CD8-positive, alpha-beta memory T cell (primary cell): Measurements from ENCODE around the gene TOMM40. TPM values are rescaled to one million over a fixed set of nuclear protein-coding genes. Genes with fewer than 3 reads are reported as not detected.
A peak's percentile ranks its signal among the peaks of the same experiment; 100 is the strongest.
"Not testable (repeated sequence)": the region's sequence is repeated elsewhere in the genome, so short reads cannot be mapped to it uniquely, and the experiment has no call there.

Experiments
- CTCF ChIA-PET: fragments of 350-600 bp; sonication (Branson Sonifier 250); formaldehyde crosslinking; loops from one replicate; lab custom pipeline; 2021; ENCODE audit warnings: antibody characterized with exemption; lab: Charles Lee
- POLR2A ChIA-PET: fragments of 350-600 bp; sonication (Branson Sonifier 250); formaldehyde crosslinking; loops from one replicate; lab custom pipeline; 2021; ENCODE audit warnings: antibody characterized with exemption; lab: Charles Lee
- DNase-seq, 5 donors: peaks; one replicate each; pipeline versions ENCODE4 v3.0.0 to v3.0.0-alpha.2; 2020 to 2022; ENCODE audit warnings: mixed read lengths in 1 of 5
- H3K27ac ChIP-seq: one replicate; pipeline ENCODE4 v1.7.0; 2013; ENCODE audit warnings: low read depth, mild to moderate bottlenecking, low read length, moderate library complexity
- H3K27me3 ChIP-seq: 2 replicates; pipeline ENCODE4 v1.7.0; 2013; ENCODE audit warnings: low read length, mild to moderate bottlenecking; ENCODE audit not compliant: insufficient read depth, poor library complexity, severe bottlenecking
- H3K36me3 ChIP-seq: 2 replicates; pipeline ENCODE4 v1.7.0; 2013; ENCODE audit warnings: mild to moderate bottlenecking, low read length, moderate library complexity; ENCODE audit not compliant: insufficient read depth
- H3K4me1 ChIP-seq: 2 replicates; pipeline ENCODE4 v1.7.0; 2013; ENCODE audit warnings: mild to moderate bottlenecking, low read length, moderate library complexity; ENCODE audit not compliant: insufficient read depth
- H3K4me3 ChIP-seq: 2 replicates; pipeline ENCODE4 v1.7.0; 2013; ENCODE audit warnings: mild to moderate bottlenecking, low read length
- H3K9me3 ChIP-seq: 2 replicates; pipeline ENCODE4 v1.7.0; 2013; ENCODE audit warnings: mild to moderate bottlenecking, low read length
- H3K27ac Mint-ChIP-seq, 8 donors: one replicate each; pipeline ENCODE4 v1.8.0; 2020 to 2021; ENCODE audit warnings: mixed read lengths in 8 of 8, mild to moderate bottlenecking in 6 of 8, inconsistent platforms in 3 of 8, moderate library complexity in 3 of 8
- H3K27me3 Mint-ChIP-seq, 2 donors: one replicate each; pipeline ENCODE4 v1.8.0; 2020 to 2021; ENCODE audit warnings: mixed read lengths in 2 of 2, mild to moderate bottlenecking in 1 of 2, moderate library complexity in 1 of 2
- H3K36me3 Mint-ChIP-seq, 3 donors: one replicate each; pipeline ENCODE4 v1.8.0; 2020 to 2021; ENCODE audit warnings: mixed read lengths in 3 of 3, inconsistent platforms in 1 of 3, mild to moderate bottlenecking in 1 of 3
- H3K4me1 Mint-ChIP-seq, 3 donors: one replicate each; pipeline ENCODE4 v1.8.0; 2020 to 2021; ENCODE audit warnings: mixed read lengths in 3 of 3, inconsistent platforms in 1 of 3, mild to moderate bottlenecking in 1 of 3
- H3K4me3 Mint-ChIP-seq, 7 donors: one replicate each; pipeline ENCODE4 v1.8.0; 2020 to 2021; ENCODE audit warnings: mixed read lengths in 7 of 7, mild to moderate bottlenecking in 6 of 7, moderate library complexity in 4 of 7, inconsistent platforms in 2 of 7
- H3K9me3 Mint-ChIP-seq, 5 donors: one replicate each; pipeline ENCODE4 v1.8.0; 2020 to 2022; ENCODE audit warnings: mixed read lengths in 5 of 5, mild to moderate bottlenecking in 3 of 5, moderate library complexity in 2 of 5, inconsistent platforms in 1 of 5
- polyA plus RNA-seq: library from polyadenylated mRNA; unstranded; fragments of 300-500 nt; fragmentation: Illumina TruSeq; gene quantifications from one replicate; pipeline ENCODE4 v1.2.3, GENCODE V29; 2021
- total RNA-seq, 2 experiments: library from RNA; stranded (reverse); gene quantifications; one replicate each; pipeline ENCODE4 v1.2.3, GENCODE V29; 2021

The TOMM40 gene
- total and polyA plus RNA-seq, 3 experiments from 2014 or later = 41.4 to 218 (median 211) TPM

- no peaks in the 10 kb centered on the region for H3K36me3 ChIP-seq
- no peak overlapping the region for H3K4me3 ChIP-seq
- peaks cover 4 to 6% (median 5%) of the 10 kb centered on the region in 3 donors for H3K4me1 Mint-ChIP-seq
- H3K36me3 Mint-ChIP-seq = no peaks in the 10 kb centered on the region
- ChIA-PET CTCF (no interaction called here), POLR2A (no interaction called here)
- no peaks in the 10 kb centered on the region for H3K27me3 ChIP-seq
- no peak for DNase-seq
- peaks cover 0 to 11% of the 10 kb centered on the region in 2 donors for H3K27me3 Mint-ChIP-seq
- H3K9me3 ChIP-seq = no peaks in the 10 kb centered on the region
- no peak overlapping the region for H3K27ac ChIP-seq
- no peaks in the 10 kb centered on the region for H3K9me3 Mint-ChIP-seq
- H3K27ac Mint-ChIP-seq = peak overlapping the region in 1 of 8 donors; percentile 84
- H3K4me3 Mint-ChIP-seq = peak overlapping the region in 1 of 7 donors; percentile 78
- H3K4me1 ChIP-seq = peaks cover 3% of the 10 kb centered on the region
Observed at GRCh38 chr19:44884566-44884965, 6.5 kb upstream of the TOMM40 start.

- H3K4me1 Mint-ChIP-seq = peaks cover 11 to 13% (median 11%) of the 10 kb centered on the region in 3 donors
- no peaks in the 10 kb centered on the region for H3K27me3 ChIP-seq
- no peak for DNase-seq
- H3K27me3 Mint-ChIP-seq = peaks cover 0 to 5% of the 10 kb centered on the region in 2 donors
- H3K9me3 ChIP-seq = no peaks in the 10 kb centered on the region
- H3K4me3 ChIP-seq = no peak overlapping the region
- H3K36me3 Mint-ChIP-seq = peaks cover 0 to 2% (median 0%) of the 10 kb centered on the region in 3 donors
- ChIA-PET POLR2A (no interaction called here), CTCF (interaction anchor here (0.5 kb wide), 1 partner anchor 111 kb away, joined by 3 read pairs; no protein-coding TSS in a partner anchor)
- H3K4me1 ChIP-seq = peaks cover 10% of the 10 kb centered on the region
- peak overlapping the region in 1 of 8 donors; percentile 36 for H3K27ac Mint-ChIP-seq
- no peak overlapping the region for H3K27ac ChIP-seq
- no peaks in the 10 kb centered on the region for H3K36me3 ChIP-seq
- H3K9me3 Mint-ChIP-seq = no peaks in the 10 kb centered on the region
- H3K4me3 Mint-ChIP-seq = no peak overlapping the region
Observed at GRCh38 chr19:44886141-44886540, 4.9 kb upstream of the TOMM40 start.

GRCh38 chr19:44887648-44888047, 3.4 kb upstream of the TOMM40 start:
- H3K9me3 Mint-ChIP-seq = no peaks in the 10 kb centered on the region
- no peaks in the 10 kb centered on the region for H3K27me3 Mint-ChIP-seq
- peaks cover 0 to 9% (median 0%) of the 10 kb centered on the region in 3 donors for H3K36me3 Mint-ChIP-seq
- Histone ChIP-seq H3K9me3 (no peaks in the 10 kb centered on the region), H3K4me1 (peaks cover 21% of the 10 kb centered on the region), H3K27ac (no peak overlapping the region), H3K36me3 (peaks cover 3% of the 10 kb centered on the region), H3K4me3 (no peak overlapping the region), H3K27me3 (no peaks in the 10 kb centered on the region)
- peak overlapping the region in 2 of 8 donors; percentile 39 to 40 for H3K27ac Mint-ChIP-seq
- ChIA-PET POLR2A (no interaction called here), CTCF (no interaction called here)
- peak overlapping the region in 1 of 7 donors; percentile 33 for H3K4me3 Mint-ChIP-seq
- DNase-seq = no peak
- peaks cover 19 to 26% (median 24%) of the 10 kb centered on the region in 3 donors for H3K4me1 Mint-ChIP-seq

GRCh38 chr19:44888335-44888734, 2.7 kb upstream of the TOMM40 start:
- peaks cover 22% of the 10 kb centered on the region for H3K4me1 ChIP-seq
- POLR2A ChIA-PET, CTCF ChIA-PET, H3K4me3 ChIP-seq, H3K27me3 ChIP-seq, H3K27me3 Mint-ChIP-seq, H3K9me3 ChIP-seq, H3K27ac ChIP-seq, H3K9me3 Mint-ChIP-seq, H3K36me3 ChIP-seq, DNase-seq: not testable (repeated sequence)
- H3K36me3 Mint-ChIP-seq = peaks cover 0 to 15% (median 2%) of the 10 kb centered on the region in 3 donors
- H3K4me1 Mint-ChIP-seq = peaks cover 23 to 32% (median 31%) of the 10 kb centered on the region in 3 donors
- H3K4me3 Mint-ChIP-seq = peak overlapping the region in 1 of 7 donors; percentile 29
- peak overlapping the region in 3 of 8 donors; percentile 43 to 91 (median 60) for H3K27ac Mint-ChIP-seq

- Mint-ChIP-seq H3K4me3 (peak overlapping the region; percentile 83 to 93 (median 86)), H3K27ac (peak overlapping the region; percentile 68 to 96 (median 93)), H3K4me1 (peaks cover 23 to 32% (median 31%) of the 10 kb centered on the region in 3 donors), H3K27me3 (no peaks in the 10 kb centered on the region), H3K36me3 (peaks cover 0 to 30% (median 5%) of the 10 kb centered on the region in 3 donors), H3K9me3 (no peaks in the 10 kb centered on the region)
- DNase-seq = no peak
- Histone ChIP-seq H3K27me3 (no peaks in the 10 kb centered on the region), H3K4me3 (peak overlapping the region; percentile 81), H3K36me3 (peaks cover 18% of the 10 kb centered on the region), H3K4me1 (peaks cover 22% of the 10 kb centered on the region), H3K9me3 (no peaks in the 10 kb centered on the region), H3K27ac (peak overlapping the region; percentile 95)
- ChIA-PET CTCF (interaction anchor here (0.6 to 1.8 kb wide), 3 partner anchors 14 to 170 kb away, joined by 3 to 13 read pairs (median 3); partner anchors contain the start of gene APOE), POLR2A (interaction anchor here (1.0 to 1.7 kb wide), 4 partner anchors 65 to 579 kb away, joined by 3 to 6 read pairs (median 4); partner anchors contain the start of gene CLPTM1)
Observed at GRCh38 chr19:44889830-44890365, 1.2 kb upstream of the TOMM40 start.

- H3K27ac ChIP-seq = peak overlapping the region; percentile 95
- peaks cover 23 to 32% (median 31%) of the 10 kb centered on the region in 3 donors for H3K4me1 Mint-ChIP-seq
- no peaks in the 10 kb centered on the region for H3K27me3 Mint-ChIP-seq
- peak overlapping the region; percentile 68 to 96 (median 93) for H3K27ac Mint-ChIP-seq
- H3K4me1 ChIP-seq = peaks cover 22% of the 10 kb centered on the region
- POLR2A ChIA-PET = interaction anchor here (0.5 to 1.7 kb wide), 6 partner anchors 25 to 579 kb away, joined by 3 to 6 read pairs (median 3); partner anchors contain the start of gene CLPTM1
- peak overlapping the region; percentile 83 to 93 (median 86) for H3K4me3 Mint-ChIP-seq
- no peaks in the 10 kb centered on the region for H3K9me3 ChIP-seq
- H3K27me3 ChIP-seq = no peaks in the 10 kb centered on the region
- peaks cover 20% of the 10 kb centered on the region for H3K36me3 ChIP-seq
- peak in 2 of 5 donors; percentile 100 for DNase-seq
- H3K36me3 Mint-ChIP-seq = peaks cover 0 to 36% (median 7%) of the 10 kb centered on the region in 3 donors
- peak overlapping the region; percentile 81 for H3K4me3 ChIP-seq
- H3K9me3 Mint-ChIP-seq = no peaks in the 10 kb centered on the region
- CTCF ChIA-PET = interaction anchor here (0.6 to 1.8 kb wide), 3 partner anchors 14 to 169 kb away, joined by 3 to 13 read pairs (median 3); partner anchors contain the start of gene APOE
Observed at GRCh38 chr19:44890366-44891015, 563 bp upstream of the TOMM40 start.

- H3K9me3 Mint-ChIP-seq = no peaks in the 10 kb centered on the region
- no peaks in the 10 kb centered on the region for H3K9me3 ChIP-seq
- H3K4me1 ChIP-seq = peaks cover 22% of the 10 kb centered on the region
- no peak for DNase-seq
- POLR2A ChIA-PET = no interaction called here
- peaks cover 31% of the 10 kb centered on the region for H3K36me3 ChIP-seq
- peak overlapping the region in 5 of 8 donors; percentile 24 to 89 (median 79) for H3K27ac Mint-ChIP-seq
- peaks cover 23 to 32% (median 31%) of the 10 kb centered on the region in 3 donors for H3K4me1 Mint-ChIP-seq
- CTCF ChIA-PET = interaction anchor here (0.7 to 1.6 kb wide), 3 partner anchors 10 to 61 kb away, joined by 3 to 6 read pairs (median 4); no protein-coding TSS in a partner anchor
- no peak overlapping the region for H3K4me3 ChIP-seq
- H3K27me3 Mint-ChIP-seq = no peaks in the 10 kb centered on the region
- peaks cover 0 to 58% (median 9%) of the 10 kb centered on the region in 3 donors for H3K36me3 Mint-ChIP-seq
- no peak overlapping the region for H3K27ac ChIP-seq
- no peaks in the 10 kb centered on the region for H3K27me3 ChIP-seq
- peak overlapping the region; percentile 73 to 92 (median 87) for H3K4me3 Mint-ChIP-seq
Observed at GRCh38 chr19:44892932-44893331, 1.9 kb downstream of the TOMM40 start.
